Activated naive CD4-positive, alpha-beta T cell treated with anti-CD3 and anti-CD28 coated beads for 36 hours (primary cell): ENCODE results near the gene HAVCR2. TPM values are rescaled to one million over a fixed set of nuclear protein-coding genes. Genes with fewer than 3 reads are reported as not detected.

ENCODE experiments used
- CTCF ChIA-PET: fragments of 350-600 bp; sonication (Branson Sonifier 250); formaldehyde crosslinking; loops from one replicate; lab custom pipeline; 2021; ENCODE audit warnings: antibody characterized with exemption; lab: Charles Lee
- DNase-seq: peaks from one replicate; pipeline ENCODE4 v3.0.0-alpha.2; 2020
- H3K27ac Mint-ChIP-seq: one replicate; pipeline ENCODE4 v1.8.0; 2021; ENCODE audit warnings: mild to moderate bottlenecking, mixed read lengths
- H3K27me3 Mint-ChIP-seq: one replicate; pipeline ENCODE4 v1.8.0; 2021; ENCODE audit warnings: low read depth, mixed read lengths
- H3K36me3 Mint-ChIP-seq: one replicate; pipeline ENCODE4 v1.8.0; 2021; ENCODE audit warnings: low read depth, mixed read lengths
- H3K4me1 Mint-ChIP-seq: one replicate; pipeline ENCODE4 v1.8.0; 2021; ENCODE audit warnings: low read depth, mixed read lengths
- H3K4me3 Mint-ChIP-seq: one replicate; pipeline ENCODE4 v1.8.0; 2021; ENCODE audit warnings: mild to moderate bottlenecking, moderate library complexity, mixed read lengths
- H3K9me3 Mint-ChIP-seq: one replicate; pipeline ENCODE4 v1.8.0; 2021; ENCODE audit warnings: mixed read lengths
- intact Hi-C: fragments of 100-400 bp; cut with micrococcal nuclease; formaldehyde crosslinking; loops from one replicate; pipeline ENCODE4 v1.15.1; 2023
- total RNA-seq, 2 experiments: library from RNA; stranded (reverse); gene quantifications; one replicate each; pipeline ENCODE4 v1.2.3, GENCODE V29; 2021

HAVCR2 gene
- total RNA-seq, 2 experiments from 2014 or later: 10.2 to 10.4 TPM

DNA sequence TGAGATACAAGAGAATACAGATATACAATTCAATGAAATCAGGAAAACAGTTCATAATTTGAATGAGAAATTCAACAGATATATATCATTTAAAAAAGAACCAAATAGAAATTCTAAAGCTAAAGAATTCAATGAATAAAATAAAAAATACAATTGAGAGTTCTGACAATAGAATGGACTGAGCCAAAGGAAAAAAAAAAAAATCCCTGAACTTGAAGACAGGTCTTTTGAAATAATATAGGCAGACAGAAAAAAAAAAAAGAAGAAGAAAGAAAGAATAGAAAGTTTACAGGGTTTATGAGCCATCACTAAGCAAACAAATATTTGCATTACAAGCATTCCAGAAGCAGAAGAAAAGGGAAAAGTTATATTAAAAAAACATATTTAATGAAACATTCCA, 12.9 kb upstream of the HAVCR2 start:
- CTCF ChIA-PET: interaction anchor here (1.5 kb wide), 1 partner anchor 10 kb away, joined by 5 read pairs; no protein-coding TSS in a partner anchor
- Mint-ChIP-seq H3K36me3 (peaks cover 2% of the 10 kb centered on the region), H3K9me3 (peaks cover 11% of the 10 kb centered on the region), H3K4me1 (peaks cover 4% of the 10 kb centered on the region), H3K4me3 (no peak overlapping the region), H3K27me3 (no peaks in the 10 kb centered on the region), H3K27ac (no peak overlapping the region)
- DNase-seq: no peak
- intact Hi-C loops: no loop called here

DNA sequence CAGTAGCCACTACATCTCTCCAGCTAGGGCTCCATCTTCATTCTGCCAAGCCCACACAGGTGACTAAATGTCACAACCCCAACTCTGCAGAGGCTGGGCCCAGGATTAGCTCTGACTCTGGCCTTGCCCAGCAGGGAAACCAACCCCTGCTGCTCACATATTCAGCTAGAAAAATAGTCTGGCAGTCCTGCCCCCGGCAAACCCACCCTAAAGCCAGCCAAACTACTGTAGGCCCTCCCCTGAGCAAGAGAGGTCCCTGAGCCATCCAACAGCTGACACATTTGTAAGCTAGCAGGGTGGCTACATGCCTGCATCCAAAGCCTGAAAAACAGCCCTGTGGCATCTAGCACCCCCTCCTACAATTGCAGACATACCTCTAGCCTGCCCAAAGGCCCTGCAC, 11.3 kb upstream of the HAVCR2 start:
- H3K9me3 Mint-ChIP-seq: peaks cover 11% of the 10 kb centered on the region
- peaks cover 2% of the 10 kb centered on the region for H3K36me3 Mint-ChIP-seq
- no peak for DNase-seq
- no peak overlapping the region for H3K4me3 Mint-ChIP-seq
- peaks cover 17% of the 10 kb centered on the region for H3K4me1 Mint-ChIP-seq
- intact Hi-C loops: no loop called here
- H3K27me3 Mint-ChIP-seq: no peaks in the 10 kb centered on the region
- H3K27ac Mint-ChIP-seq: no peak overlapping the region
- CTCF ChIA-PET: no interaction called here

DNA sequence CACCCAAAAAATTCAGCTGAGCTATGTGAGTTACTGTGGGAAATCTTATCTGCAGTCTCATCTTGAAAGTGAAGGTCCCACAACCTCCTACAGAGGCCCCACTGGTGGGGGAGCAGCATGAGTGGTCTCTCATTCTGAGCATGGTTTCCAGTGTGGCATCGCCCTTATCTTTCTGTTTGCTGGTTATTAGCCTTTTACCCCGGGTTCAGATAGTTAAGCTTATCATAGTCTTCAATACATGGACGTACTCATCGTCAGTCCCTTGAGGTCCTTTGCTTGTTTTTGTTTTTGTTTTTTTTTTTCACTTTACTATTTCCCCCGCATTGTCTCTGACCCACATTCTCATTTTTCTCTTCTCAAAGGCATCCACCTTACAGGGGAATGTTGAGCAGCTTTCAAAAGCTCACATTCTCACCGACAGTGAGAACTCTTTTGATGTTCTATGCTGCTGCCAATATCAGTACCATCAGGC, 7.7 kb upstream of the HAVCR2 start:
- CTCF ChIA-PET: interaction anchor here (0.5 to 2.4 kb wide), 7 partner anchors 9 to 226 kb away, joined by 3 to 9 read pairs (median 4); no protein-coding TSS in a partner anchor
- H3K27ac Mint-ChIP-seq: peak overlapping the region; percentile 2
- intact Hi-C loops: no loop called here

DNA sequence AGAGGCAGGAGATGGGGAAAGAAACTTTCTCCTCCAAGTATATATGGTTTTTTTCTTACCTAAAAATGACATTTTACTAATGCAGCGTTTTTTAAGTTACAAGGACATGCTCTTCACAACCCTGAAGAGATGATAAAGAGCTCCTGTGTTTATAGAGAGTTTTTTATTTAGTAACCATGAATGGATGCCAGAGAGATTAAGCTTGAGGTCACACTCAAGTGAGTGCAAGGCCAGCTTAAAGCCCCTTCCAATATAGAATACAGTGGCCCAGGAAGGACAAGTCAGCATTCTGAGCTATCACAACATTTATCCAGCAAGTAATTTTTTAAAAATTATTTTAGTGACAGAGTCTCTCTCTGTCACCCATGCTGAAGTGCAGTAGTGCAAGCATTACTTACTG, 6.7 kb upstream of the HAVCR2 start:
- no peak overlapping the region for H3K27ac Mint-ChIP-seq
- CTCF ChIA-PET: interaction anchor here (1.2 to 2.4 kb wide), 5 partner anchors 15 to 227 kb away, joined by 3 to 9 read pairs (median 4); no protein-coding TSS in a partner anchor
- no peaks in the 10 kb centered on the region for H3K27me3 Mint-ChIP-seq
- no peak overlapping the region for H3K4me3 Mint-ChIP-seq
- no peaks in the 10 kb centered on the region for H3K9me3 Mint-ChIP-seq
- DNase-seq: no peak
- H3K36me3 Mint-ChIP-seq: no peaks in the 10 kb centered on the region
- intact Hi-C loops: no loop called here
- peaks cover 22% of the 10 kb centered on the region for H3K4me1 Mint-ChIP-seq

More for the DNA sequence above, 7.7 kb upstream of the HAVCR2 start:
- DNase-seq: peak; percentile 50
- peaks cover 21% of the 10 kb centered on the region for H3K4me1 Mint-ChIP-seq
- H3K4me3 Mint-ChIP-seq: peak overlapping the region; percentile 2
- H3K36me3 Mint-ChIP-seq: no peaks in the 10 kb centered on the region
- peaks cover 7% of the 10 kb centered on the region for H3K9me3 Mint-ChIP-seq
- H3K27me3 Mint-ChIP-seq: no peaks in the 10 kb centered on the region

DNA sequence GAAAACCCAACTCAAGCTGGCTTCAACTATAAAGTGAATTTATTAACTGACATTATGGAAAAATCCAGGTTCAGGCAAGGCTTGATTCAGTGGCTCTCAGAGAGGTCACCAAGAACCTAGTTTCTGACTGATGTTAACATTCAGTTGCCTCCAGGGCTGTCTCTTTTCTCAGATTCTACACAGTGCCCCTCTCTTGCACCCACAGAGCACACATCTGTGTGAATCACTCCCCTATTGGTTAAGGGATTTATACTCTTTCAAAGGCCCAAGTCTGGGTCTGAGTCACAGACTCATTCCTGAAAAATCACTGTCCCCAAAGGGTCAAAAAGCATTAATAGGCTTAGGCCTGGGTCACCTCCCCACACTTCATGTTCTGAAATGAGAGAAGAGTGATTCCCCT, 6.2 kb upstream of the HAVCR2 start:
- DNase-seq: no peak

DNA sequence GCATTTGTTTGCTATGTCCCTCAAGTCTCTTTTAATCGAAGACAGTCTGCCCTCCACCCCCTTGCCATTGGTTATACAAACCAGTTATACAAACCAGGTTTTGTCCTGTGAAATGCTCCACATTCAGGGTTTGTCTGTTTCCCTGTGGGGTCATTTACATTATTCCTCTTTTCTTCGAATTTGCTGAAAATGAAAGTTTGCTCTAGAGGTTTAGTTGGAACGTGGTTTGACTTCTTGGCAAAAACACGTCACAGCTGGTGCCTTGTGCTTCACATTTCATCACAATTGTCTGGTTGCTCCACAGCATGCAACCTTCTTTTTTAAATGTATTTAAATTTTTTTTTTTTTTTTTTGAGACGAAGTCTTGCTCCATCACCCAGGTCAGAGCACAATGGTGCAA, 4.2 kb upstream of the HAVCR2 start:
- no peaks in the 10 kb centered on the region for H3K27me3 Mint-ChIP-seq
- H3K27ac Mint-ChIP-seq: no peak overlapping the region
- no peaks in the 10 kb centered on the region for H3K9me3 Mint-ChIP-seq
- H3K36me3 Mint-ChIP-seq: no peaks in the 10 kb centered on the region
- intact Hi-C loops: no loop called here
- no peak overlapping the region for H3K4me3 Mint-ChIP-seq
- CTCF ChIA-PET: no interaction called here
- peaks cover 41% of the 10 kb centered on the region for H3K4me1 Mint-ChIP-seq
- DNase-seq: no peak

More for the DNA sequence above, 6.2 kb upstream of the HAVCR2 start:
- H3K9me3 Mint-ChIP-seq: no peaks in the 10 kb centered on the region
- intact Hi-C loops: no loop called here
- CTCF ChIA-PET: no interaction called here
- no peak overlapping the region for H3K27ac Mint-ChIP-seq
- H3K27me3 Mint-ChIP-seq: no peaks in the 10 kb centered on the region
- H3K4me3 Mint-ChIP-seq: no peak overlapping the region
- peaks cover 22% of the 10 kb centered on the region for H3K4me1 Mint-ChIP-seq
- H3K36me3 Mint-ChIP-seq: no peaks in the 10 kb centered on the region

DNA sequence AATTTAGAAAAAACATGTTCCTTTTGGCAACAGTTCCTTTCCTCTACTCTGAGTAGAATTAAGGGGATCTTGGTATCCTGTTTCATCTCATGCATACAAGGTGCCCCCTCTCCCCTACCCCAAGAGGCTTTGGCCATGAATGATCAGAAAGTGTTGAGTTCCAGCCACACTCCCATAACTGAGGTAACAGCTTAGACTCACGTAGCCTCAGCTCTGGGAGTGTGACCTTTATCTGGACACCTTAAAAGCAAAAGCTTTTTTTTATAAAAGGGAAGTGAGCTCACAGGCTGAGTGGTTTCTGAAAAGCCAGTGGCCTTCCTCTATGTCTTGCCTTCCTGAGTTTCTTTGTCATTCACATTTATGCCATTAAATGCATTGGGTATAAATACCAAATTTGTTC, 900 bp upstream of the HAVCR2 start:
- peak overlapping the region; percentile 87 for H3K27ac Mint-ChIP-seq
- peaks cover 38% of the 10 kb centered on the region for H3K4me1 Mint-ChIP-seq
- peak overlapping the region; percentile 65 for H3K4me3 Mint-ChIP-seq
- CTCF ChIA-PET: interaction anchor here (0.6 to 1.4 kb wide), 3 partner anchors 9 to 22 kb away, joined by 3 to 4 read pairs (median 3); no protein-coding TSS in a partner anchor
- H3K27me3 Mint-ChIP-seq: no peaks in the 10 kb centered on the region
- no peaks in the 10 kb centered on the region for H3K36me3 Mint-ChIP-seq
- peak; percentile 46 for DNase-seq
- intact Hi-C loops: loop anchor here (1.0 to 5.0 kb wide), 9 partner anchors 9 to 707 kb away; partner anchors contain the start of gene MED7
- no peaks in the 10 kb centered on the region for H3K9me3 Mint-ChIP-seq

DNA sequence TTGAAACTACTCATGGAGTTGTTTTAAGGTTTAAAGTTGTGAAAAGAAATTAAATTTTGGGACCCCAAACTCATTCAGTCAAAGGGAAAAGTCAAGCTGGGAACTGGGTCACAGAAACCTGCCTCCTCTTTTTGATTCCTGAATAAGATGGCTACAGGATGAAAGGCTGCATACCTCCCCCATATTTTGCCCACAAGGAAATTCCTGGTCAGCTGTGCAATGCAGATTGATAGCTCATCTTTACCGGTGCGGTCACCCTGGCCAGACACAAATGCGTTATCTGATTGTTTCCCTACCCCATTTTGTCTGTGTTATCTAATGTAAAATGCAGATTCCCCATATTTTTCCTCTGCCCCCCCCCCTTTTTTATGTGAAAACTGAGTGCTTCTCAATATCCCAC, 1.3 kb downstream of the HAVCR2 start:
- Mint-ChIP-seq H3K27me3 (no peaks in the 10 kb centered on the region), H3K4me3 (peak overlapping the region; percentile 45), H3K9me3 (no peaks in the 10 kb centered on the region), H3K4me1 (peaks cover 40% of the 10 kb centered on the region), H3K27ac (peak overlapping the region; percentile 43), H3K36me3 (no peaks in the 10 kb centered on the region)
- DNase-seq: no peak
- CTCF ChIA-PET: interaction anchor here (0.9 kb wide), 1 partner anchor 9 kb away, joined by 4 read pairs; no protein-coding TSS in a partner anchor
- intact Hi-C loops: loop anchor here (5.0 kb wide), 2 partner anchors 495 to 705 kb away; no protein-coding TSS in a partner anchor

DNA sequence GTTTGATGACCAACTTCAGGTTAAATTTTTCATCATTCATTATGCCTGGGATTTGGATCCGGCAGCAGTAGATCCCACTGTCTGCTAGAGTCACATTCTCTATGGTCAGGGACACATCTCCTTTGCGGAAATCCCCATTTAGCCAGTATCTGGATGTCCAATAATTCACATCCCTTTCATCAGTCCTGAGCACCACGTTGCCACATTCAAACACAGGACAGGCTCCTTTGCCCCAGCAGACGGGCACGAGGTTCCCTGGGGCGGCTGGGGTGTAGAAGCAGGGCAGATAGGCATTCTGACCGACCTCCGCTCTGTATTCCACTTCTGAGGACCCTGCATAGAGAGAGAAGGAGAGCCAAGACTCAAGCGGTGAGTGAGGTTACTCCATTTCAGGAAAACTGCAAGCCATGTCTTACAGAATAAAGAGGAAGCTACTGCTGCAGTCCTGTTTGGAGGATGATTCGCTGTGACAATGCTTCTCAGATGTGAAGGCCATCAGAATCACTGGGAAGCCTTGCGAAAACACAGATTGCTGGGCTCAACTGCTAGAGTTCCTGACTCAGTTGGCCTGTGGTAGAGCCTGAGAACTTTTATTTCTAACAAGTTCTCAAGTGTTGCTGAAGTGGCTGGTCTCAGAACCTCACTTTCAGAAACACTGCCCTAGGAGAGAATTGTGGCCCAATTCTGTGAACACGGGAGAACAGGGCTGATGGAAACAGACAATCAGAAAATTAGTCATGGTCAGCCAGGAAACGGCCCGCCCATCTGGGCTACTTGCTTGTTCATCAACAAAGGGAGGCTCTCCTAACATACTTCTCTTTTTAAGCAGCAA, 2.0 kb downstream of the HAVCR2 start:
- Mint-ChIP-seq H3K4me1 (peaks cover 40% of the 10 kb centered on the region), H3K27ac (peak overlapping the region; percentile 43), H3K4me3 (peak overlapping the region; percentile 45), H3K9me3 (no peaks in the 10 kb centered on the region), H3K27me3 (no peaks in the 10 kb centered on the region), H3K36me3 (no peaks in the 10 kb centered on the region)
- intact Hi-C loops: loop anchor here (5.0 kb wide), 2 partner anchors 495 to 705 kb away; no protein-coding TSS in a partner anchor
- CTCF ChIA-PET: interaction anchor here (0.9 kb wide), 1 partner anchor 10 kb away, joined by 4 read pairs; no protein-coding TSS in a partner anchor
- peak; percentile 52 for DNase-seq

DNA sequence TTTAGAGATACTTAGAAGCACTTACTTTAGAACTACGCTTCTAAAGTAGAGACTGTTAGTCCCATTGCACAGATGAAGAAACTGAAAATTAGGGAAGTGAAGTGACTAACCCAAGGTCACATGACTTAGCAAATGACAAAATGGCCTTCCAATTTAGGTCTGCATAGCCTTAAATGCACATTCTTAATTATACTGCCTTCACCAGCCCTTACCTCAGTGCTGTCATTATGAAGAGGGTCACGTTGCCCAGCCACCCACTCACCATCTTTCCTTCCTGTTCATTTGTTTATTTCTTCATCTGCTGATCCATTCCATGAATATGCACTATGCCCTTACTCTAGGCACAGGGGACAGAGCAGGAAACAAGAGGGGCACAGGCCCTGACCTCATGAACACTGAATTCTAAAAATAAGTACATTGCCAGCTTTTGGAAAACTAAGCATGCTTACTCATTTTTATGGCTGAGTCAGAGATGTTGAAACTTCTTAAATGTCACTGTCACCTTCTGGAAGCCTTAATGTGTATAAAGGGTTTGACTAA, 8.6 kb downstream of the HAVCR2 start:
- H3K4me3 Mint-ChIP-seq: peak overlapping the region; percentile 32
- peak overlapping the region; percentile 96 for H3K27ac Mint-ChIP-seq
- DNase-seq: peak; percentile 71
- CTCF ChIA-PET: interaction anchor here (0.6 to 1.7 kb wide), 4 partner anchors 9 to 73 kb away, joined by 3 to 4 read pairs (median 4); no protein-coding TSS in a partner anchor
- H3K4me1 Mint-ChIP-seq: peaks cover 29% of the 10 kb centered on the region
- peaks cover 2% of the 10 kb centered on the region for H3K36me3 Mint-ChIP-seq
- H3K9me3 Mint-ChIP-seq: no peaks in the 10 kb centered on the region
- intact Hi-C loops: loop anchor here (1.0 to 2.0 kb wide), 7 partner anchors 9 to 365 kb away; partner anchors contain the start of genes HAVCR2 and MED7
- H3K27me3 Mint-ChIP-seq: no peaks in the 10 kb centered on the region

DNA sequence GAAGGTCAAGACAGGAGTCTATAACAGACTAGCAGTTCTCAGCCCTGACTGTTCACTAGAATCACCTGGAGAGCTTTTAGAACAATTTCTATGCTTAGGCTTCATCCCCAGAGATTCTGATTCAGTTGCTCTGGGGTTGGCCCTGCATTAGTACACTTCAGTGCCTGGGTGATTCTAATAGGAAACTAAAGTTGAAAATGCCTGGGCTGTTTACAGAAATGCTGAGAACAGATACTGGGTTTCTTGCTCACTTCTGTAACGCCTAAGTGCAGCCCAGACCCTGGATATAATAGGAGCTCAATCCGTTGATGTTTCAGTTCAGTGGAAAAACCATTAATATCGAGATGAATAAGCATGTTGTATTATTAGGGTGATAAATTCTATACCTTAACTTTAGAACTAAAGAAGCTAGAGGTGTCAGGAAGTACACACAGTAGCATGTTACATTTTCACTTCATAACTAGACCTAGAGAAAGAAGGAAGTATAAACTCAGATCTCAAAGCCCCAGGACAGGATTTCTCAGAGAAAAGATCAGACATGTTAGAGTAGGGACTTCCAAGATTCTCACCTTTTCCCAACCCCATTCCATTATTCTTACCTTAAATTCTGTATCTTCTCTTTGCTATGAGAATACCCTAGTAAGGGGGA, 20.4 kb downstream of the HAVCR2 start:
- peaks cover 6% of the 10 kb centered on the region for H3K36me3 Mint-ChIP-seq
- no peak overlapping the region for H3K4me3 Mint-ChIP-seq
- no peak for DNase-seq
- CTCF ChIA-PET: interaction anchor here (0.9 kb wide), 1 partner anchor 44 kb away, joined by 3 read pairs; no protein-coding TSS in a partner anchor
- no peaks in the 10 kb centered on the region for H3K27me3 Mint-ChIP-seq
- no peaks in the 10 kb centered on the region for H3K4me1 Mint-ChIP-seq
- intact Hi-C loops: no loop called here
- H3K27ac Mint-ChIP-seq: no peak overlapping the region
- H3K9me3 Mint-ChIP-seq: no peaks in the 10 kb centered on the region
